Embryonic facial prominence (tissue), 1 donor: ENCODE data around the gene CHST9.

ENCODE experiments used
- DNase-seq: peaks from one replicate; pipeline ENCODE4 v3.0.0-alpha.2; 2016; ENCODE audit errors: extremely low spot score

Gene CHST9

GRCh38 chr18:26865557-26865956 lies 319.6 kb downstream of the CHST9 start, which contains the start of gene AQP4:
AQP4 (minus strand) TSS chr18:26865707; CDS start chr18:26865689, 18 bp downstream.
- DNase-seq = no peak

- DNase-seq = no peak
Measured at GRCh38 chr18:26864658-26865057, 320.4 kb downstream of the CHST9 start.

- DNase-seq = no peak
Measured at GRCh38 chr18:26863921-26864497, 321.1 kb downstream of the CHST9 start.

- no peak for DNase-seq
Measured at GRCh38 chr18:26863122-26863879, 321.8 kb downstream of the CHST9 start.

- no peak for DNase-seq
Measured at GRCh38 chr18:26862084-26862483, 323.0 kb downstream of the CHST9 start.
